MCF 10A (cell line): Measurements from ENCODE around the gene NPC1L1. TPM values are rescaled to one million over a fixed set of nuclear protein-coding genes. Genes with fewer than 3 reads are reported as not detected.

ENCODE experiments used
- BruUV-seq: library from RNA; stranded (reverse); fragments of 400-500 nt; replicated peaks from 2 replicates; lab custom pipeline; 2021; lab: Mats Ljungman, UMichigan
- CTCF ChIA-PET: fragments of 300-600 bp; sonication (Branson Sonifier 250); formaldehyde crosslinking; extraction: SDS; loops from one replicate; lab custom pipeline; 2021; ENCODE audit warnings: antibody characterized with exemption, inconsistent platforms; lab: Yijun Ruan, JAX
- POLR2A ChIA-PET: fragments of 300-600, 350-650 bp; sonication (Branson Sonifier 250); formaldehyde crosslinking; extraction: SDS; loops from one replicate; lab custom pipeline; 2020; ENCODE audit warnings: antibody characterized with exemption, inconsistent platforms; lab: Yijun Ruan, JAX
- DNase-seq: peaks from one replicate; pipeline ENCODE4 v3.0.0-alpha.2; 2018; ENCODE audit not compliant: unreplicated experiment
- H3K27ac Mint-ChIP-seq: one replicate; pipeline ENCODE4 v1.8.0; 2022; ENCODE audit warnings: mild to moderate bottlenecking, low read depth, mixed read lengths; ENCODE audit not compliant: unreplicated experiment
- H3K27me3 Mint-ChIP-seq: one replicate; pipeline ENCODE4 v1.8.0; 2022; ENCODE audit warnings: mixed read lengths; ENCODE audit not compliant: insufficient read depth, unreplicated experiment
- H3K36me3 Mint-ChIP-seq: one replicate; pipeline ENCODE4 v1.8.0; 2022; ENCODE audit warnings: mild to moderate bottlenecking, moderate library complexity, mixed read lengths; ENCODE audit not compliant: insufficient read depth, unreplicated experiment
- H3K4me1 Mint-ChIP-seq: one replicate; pipeline ENCODE4 v1.8.0; 2022; ENCODE audit warnings: mixed read lengths; ENCODE audit not compliant: insufficient read depth, unreplicated experiment
- H3K4me3 Mint-ChIP-seq: one replicate; pipeline ENCODE4 v1.8.0; 2022; ENCODE audit warnings: mild to moderate bottlenecking, moderate library complexity, mixed read lengths; ENCODE audit not compliant: unreplicated experiment
- H3K9me3 Mint-ChIP-seq: one replicate; pipeline ENCODE4 v1.8.0; 2022; ENCODE audit warnings: mixed read lengths; ENCODE audit not compliant: unreplicated experiment
- intact Hi-C: fragments of 100-400 bp; cut with micrococcal nuclease; formaldehyde crosslinking; loops from 2 replicates; pipeline ENCODE4 v1.14.1; 2022
- total RNA-seq: library from RNA; stranded (reverse); gene quantifications from 2 replicates; pipeline ENCODE4 v1.2.3, GENCODE V29; 2022
- TF ChIP-seq, protein P1 (sequence below): fragments of 200-600 bp; IDR thresholded peaks from one replicate; pipeline ENCODE4 v1.8.0; 2022; ENCODE audit warnings: antibody characterized with exemption, mild to moderate bottlenecking; ENCODE audit not compliant: unreplicated experiment

NPC1L1 gene
- total RNA-seq, 1 experiment from 2014 or later: 0.07 TPM

DNA sequence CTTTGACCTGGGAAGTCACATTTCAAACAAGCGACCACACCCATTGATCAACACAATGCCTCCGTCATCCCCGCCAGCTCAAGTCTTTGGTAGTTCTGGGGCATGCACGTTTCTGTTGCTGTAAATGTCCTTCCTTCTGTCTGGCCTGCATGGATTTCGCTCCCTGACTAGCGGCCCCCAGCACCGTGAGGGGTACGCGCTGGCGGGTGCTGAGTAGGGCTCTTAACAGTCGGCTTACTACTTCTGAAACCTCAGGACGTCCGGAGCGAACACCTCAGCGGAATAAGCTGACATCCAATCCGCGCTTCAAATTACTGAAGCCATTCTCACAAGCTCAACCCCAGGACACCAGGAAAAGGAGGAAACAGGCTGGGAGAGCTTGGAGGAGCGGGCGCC is 51.2 kb downstream of the NPC1L1 start:
- TSS peak; percentile 72 for BruUV-seq
- H3K27ac Mint-ChIP-seq: peak overlapping the region; percentile 88
- peak; percentile 30 for DNase-seq
- H3K4me3 Mint-ChIP-seq: peak overlapping the region; percentile 80
- ChIA-PET POLR2A (interaction anchor here (0.6 to 4.7 kb wide), 38 partner anchors 9 to 1591 kb away, joined by 3 to 69 read pairs (median 5); partner anchors contain the start of genes DBNL, DDX56, H2AZ2 and NPC1L1), CTCF (interaction anchor here (0.6 to 4.7 kb wide), 14 partner anchors 9 to 533 kb away, joined by 3 to 43 read pairs (median 4); partner anchors contain the start of gene DDX56)
- TF ChIP-seq, protein P1, sequence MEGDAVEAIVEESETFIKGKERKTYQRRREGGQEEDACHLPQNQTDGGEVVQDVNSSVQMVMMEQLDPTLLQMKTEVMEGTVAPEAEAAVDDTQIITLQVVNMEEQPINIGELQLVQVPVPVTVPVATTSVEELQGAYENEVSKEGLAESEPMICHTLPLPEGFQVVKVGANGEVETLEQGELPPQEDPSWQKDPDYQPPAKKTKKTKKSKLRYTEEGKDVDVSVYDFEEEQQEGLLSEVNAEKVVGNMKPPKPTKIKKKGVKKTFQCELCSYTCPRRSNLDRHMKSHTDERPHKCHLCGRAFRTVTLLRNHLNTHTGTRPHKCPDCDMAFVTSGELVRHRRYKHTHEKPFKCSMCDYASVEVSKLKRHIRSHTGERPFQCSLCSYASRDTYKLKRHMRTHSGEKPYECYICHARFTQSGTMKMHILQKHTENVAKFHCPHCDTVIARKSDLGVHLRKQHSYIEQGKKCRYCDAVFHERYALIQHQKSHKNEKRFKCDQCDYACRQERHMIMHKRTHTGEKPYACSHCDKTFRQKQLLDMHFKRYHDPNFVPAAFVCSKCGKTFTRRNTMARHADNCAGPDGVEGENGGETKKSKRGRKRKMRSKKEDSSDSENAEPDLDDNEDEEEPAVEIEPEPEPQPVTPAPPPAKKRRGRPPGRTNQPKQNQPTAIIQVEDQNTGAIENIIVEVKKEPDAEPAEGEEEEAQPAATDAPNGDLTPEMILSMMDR: no peak
- peaks cover 40% of the 10 kb centered on the region for H3K4me1 Mint-ChIP-seq
- H3K36me3 Mint-ChIP-seq: peaks cover 9% of the 10 kb centered on the region
- H3K27me3 Mint-ChIP-seq: no peaks in the 10 kb centered on the region
- intact Hi-C loops: loop anchor here (1.0 to 10.0 kb wide), 2 partner anchors 55 to 75 kb away; partner anchors contain the start of gene NPC1L1
- no peaks in the 10 kb centered on the region for H3K9me3 Mint-ChIP-seq

DNA sequence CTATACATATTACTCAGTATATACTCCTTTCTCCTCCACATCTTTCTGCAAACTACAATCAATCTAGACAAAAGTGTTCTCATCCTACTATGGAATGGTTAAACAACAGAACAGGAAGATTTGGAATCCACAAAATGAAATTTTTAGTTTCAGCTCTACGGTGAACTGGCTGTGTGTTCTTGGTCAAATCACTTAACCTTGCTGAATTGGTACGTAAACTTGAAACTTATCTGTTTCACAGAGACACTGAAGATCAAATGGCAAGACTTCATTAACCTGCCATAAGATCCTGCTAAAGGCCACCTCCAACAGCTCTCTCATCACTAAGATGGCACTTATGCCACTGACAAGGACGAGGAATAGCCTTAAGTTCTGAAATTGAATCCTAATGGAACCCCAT is 52.2 kb downstream of the NPC1L1 start:
- intact Hi-C loops: no loop called here
- peak overlapping the region; percentile 88 for H3K27ac Mint-ChIP-seq
- no peaks in the 10 kb centered on the region for H3K27me3 Mint-ChIP-seq
- peaks cover 49% of the 10 kb centered on the region for H3K4me1 Mint-ChIP-seq
- CTCF ChIA-PET: interaction anchor here (1.5 to 4.7 kb wide), 2 partner anchors 77 to 469 kb away, joined by 4 to 43 read pairs; no protein-coding TSS in a partner anchor
- DNase-seq: no peak
- H3K4me3 Mint-ChIP-seq: peak overlapping the region; percentile 80
- no peaks in the 10 kb centered on the region for H3K9me3 Mint-ChIP-seq
- POLR2A ChIA-PET: interaction anchor here (0.7 to 4.7 kb wide), 11 partner anchors 10 to 393 kb away, joined by 3 to 69 read pairs (median 8); partner anchors contain the start of genes DDX56, NPC1L1 and TMED4
- no TSS peak for BruUV-seq
- TF ChIP-seq, protein P1: no peak
- peaks cover 19% of the 10 kb centered on the region for H3K36me3 Mint-ChIP-seq

DNA sequence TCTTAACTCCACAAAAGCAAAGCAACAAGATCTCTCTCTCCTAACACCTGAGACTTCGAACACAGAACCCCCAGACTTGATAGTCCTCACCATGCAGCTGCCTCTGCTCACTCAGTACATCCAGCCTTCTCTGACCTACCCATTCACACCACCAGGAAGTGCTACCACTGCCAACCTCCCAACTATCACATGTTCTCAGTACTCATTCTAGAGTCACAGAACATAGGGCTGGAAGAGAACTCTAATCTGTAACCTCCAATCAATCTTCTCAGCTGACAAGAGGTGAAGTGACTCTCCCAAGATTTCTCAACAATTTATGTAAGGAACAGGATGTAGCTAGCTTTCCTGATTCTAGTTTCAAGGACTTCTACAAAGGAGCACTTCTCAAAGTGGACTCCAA is 54.4 kb downstream of the NPC1L1 start:
- Mint-ChIP-seq H3K36me3 (peaks cover 41% of the 10 kb centered on the region), H3K27ac (peak overlapping the region; percentile 17), H3K4me1 (peaks cover 49% of the 10 kb centered on the region), H3K27me3 (no peaks in the 10 kb centered on the region), H3K9me3 (no peaks in the 10 kb centered on the region), H3K4me3 (peak overlapping the region; percentile 52)
- CTCF ChIA-PET: interaction anchor here (0.7 to 3.1 kb wide), 3 partner anchors 8 to 111 kb away, joined by 3 to 17 read pairs (median 4); no protein-coding TSS in a partner anchor
- BruUV-seq: no TSS peak
- TF ChIP-seq, protein P1: no peak
- POLR2A ChIA-PET: interaction anchor here (0.7 to 1.7 kb wide), 5 partner anchors 10 to 95 kb away, joined by 3 to 6 read pairs (median 4); partner anchors contain the start of gene DDX56
- intact Hi-C loops: loop anchor here (1.0 kb wide), 1 partner anchor 79 kb away; no protein-coding TSS in a partner anchor
- DNase-seq: peak; percentile 49

DNA sequence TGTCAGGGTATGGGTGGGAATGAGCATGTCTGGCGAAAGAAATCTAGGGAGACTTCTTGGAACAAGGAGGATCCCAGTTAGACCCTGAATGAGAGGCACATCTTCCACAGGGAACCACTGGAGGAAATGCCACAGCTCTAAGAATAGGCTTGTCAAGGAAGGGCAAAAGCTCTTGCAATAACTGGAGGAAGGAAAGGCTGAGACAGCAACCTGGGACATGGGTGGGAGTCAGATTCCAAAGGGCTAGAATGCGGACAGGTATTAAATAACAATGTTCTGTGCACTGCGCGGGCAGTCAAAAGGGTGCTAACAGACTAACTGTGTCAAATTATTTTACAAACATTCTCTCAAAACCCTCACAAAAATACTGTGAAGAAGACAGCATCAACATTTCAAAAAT is 55.1 kb downstream of the NPC1L1 start:
- no peak for DNase-seq
- intact Hi-C loops: loop anchor here (1.0 kb wide), 1 partner anchor 79 kb away; no protein-coding TSS in a partner anchor
- Mint-ChIP-seq H3K36me3 (peaks cover 47% of the 10 kb centered on the region), H3K27me3 (no peaks in the 10 kb centered on the region), H3K27ac (no peak overlapping the region), H3K4me3 (peak overlapping the region; percentile 12), H3K9me3 (no peaks in the 10 kb centered on the region), H3K4me1 (peaks cover 47% of the 10 kb centered on the region)
- CTCF ChIA-PET: interaction anchor here (0.6 to 3.1 kb wide), 4 partner anchors 8 to 336 kb away, joined by 3 to 17 read pairs (median 5); no protein-coding TSS in a partner anchor
- TF ChIP-seq, protein P1: no peak
- BruUV-seq: no TSS peak
- POLR2A ChIA-PET: interaction anchor here (1.7 kb wide), 1 partner anchor 79 kb away, joined by 6 read pairs; no protein-coding TSS in a partner anchor
